ENCODE results near the gene FRMD4A.

DNA sequence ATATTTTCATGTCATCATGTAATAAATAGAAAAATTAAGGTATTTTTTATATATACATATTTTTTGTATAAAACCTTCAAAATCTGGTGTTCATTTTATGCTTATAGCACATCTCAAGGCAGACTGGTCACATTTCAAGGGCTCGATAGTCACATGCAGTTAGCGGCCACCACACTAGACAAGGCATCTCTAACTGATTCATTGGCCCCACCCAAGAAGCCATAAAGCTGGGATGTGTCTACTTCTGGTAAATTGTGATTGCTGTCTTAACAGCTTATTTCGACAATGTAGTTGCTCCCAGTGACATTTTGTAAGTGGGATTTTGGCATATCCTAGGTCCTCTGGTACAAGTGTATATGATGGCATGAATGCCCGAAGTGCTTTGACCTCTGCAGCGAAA, 168.7 kb downstream of the FRMD4A start:
- TF ChIP-seq POLR2A (IDR thresholded peaks at IDR 0.05) = no peak
- TF ChIP-seq, protein P1, sequence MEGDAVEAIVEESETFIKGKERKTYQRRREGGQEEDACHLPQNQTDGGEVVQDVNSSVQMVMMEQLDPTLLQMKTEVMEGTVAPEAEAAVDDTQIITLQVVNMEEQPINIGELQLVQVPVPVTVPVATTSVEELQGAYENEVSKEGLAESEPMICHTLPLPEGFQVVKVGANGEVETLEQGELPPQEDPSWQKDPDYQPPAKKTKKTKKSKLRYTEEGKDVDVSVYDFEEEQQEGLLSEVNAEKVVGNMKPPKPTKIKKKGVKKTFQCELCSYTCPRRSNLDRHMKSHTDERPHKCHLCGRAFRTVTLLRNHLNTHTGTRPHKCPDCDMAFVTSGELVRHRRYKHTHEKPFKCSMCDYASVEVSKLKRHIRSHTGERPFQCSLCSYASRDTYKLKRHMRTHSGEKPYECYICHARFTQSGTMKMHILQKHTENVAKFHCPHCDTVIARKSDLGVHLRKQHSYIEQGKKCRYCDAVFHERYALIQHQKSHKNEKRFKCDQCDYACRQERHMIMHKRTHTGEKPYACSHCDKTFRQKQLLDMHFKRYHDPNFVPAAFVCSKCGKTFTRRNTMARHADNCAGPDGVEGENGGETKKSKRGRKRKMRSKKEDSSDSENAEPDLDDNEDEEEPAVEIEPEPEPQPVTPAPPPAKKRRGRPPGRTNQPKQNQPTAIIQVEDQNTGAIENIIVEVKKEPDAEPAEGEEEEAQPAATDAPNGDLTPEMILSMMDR (IDR thresholded peaks at IDR 0.05) = no peak
